Measurements from ENCODE around the gene NDOR1. TPM values are rescaled to one million over a fixed set of nuclear protein-coding genes. Genes with fewer than 3 reads are reported as not detected.

The NDOR1 gene
- total RNA-seq, 4 donors from 2014 or later, result 6.5 to 12.3 (median 8.0) TPM

DNA sequence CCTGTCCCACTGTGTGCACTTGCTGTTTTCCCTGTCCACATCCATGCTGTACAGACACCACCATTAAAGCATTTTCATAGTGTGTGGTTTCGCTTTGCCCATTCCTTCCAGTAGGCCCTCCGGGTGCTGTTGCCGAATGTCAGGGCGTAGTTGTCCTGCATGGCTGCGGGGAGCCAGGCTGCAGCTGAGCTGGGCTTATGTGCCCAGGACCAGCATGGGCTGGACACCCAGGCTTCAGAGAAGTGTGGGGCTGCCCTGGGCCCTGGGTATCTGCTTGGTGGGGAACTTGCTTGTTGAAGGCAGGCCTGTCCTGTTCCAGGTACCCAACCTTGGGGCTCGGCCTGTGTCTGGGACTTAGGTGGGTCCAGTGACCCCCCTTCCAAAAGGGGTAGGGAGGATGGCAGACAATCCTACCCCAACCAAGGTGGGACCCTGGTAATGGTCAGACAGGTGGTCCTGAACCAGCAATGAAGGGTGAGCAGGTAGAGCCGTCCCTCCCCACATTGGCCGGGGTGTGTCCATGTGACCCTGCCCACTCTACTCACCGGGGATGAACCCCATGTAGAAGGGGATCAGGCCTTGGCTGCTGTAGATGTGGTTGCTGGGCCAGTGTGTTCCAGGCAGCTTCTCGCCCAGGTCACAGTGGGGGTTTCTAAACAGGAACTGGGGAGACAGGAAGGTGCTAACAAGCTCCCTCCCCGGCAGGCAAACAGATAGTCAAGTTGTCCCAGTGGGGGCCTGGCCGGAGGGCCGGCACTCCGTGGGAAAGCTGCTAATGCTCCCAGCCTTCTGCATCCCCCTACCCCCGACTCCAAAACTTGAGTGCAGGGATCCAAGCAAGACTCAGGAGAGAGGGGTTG lies 38.4 kb downstream of the NDOR1 start:
- Histone ChIP-seq H3K9me3 (no peaks in the 10 kb centered on the region), H3K4me3 (no peak overlapping the region), H3K27ac (replicated peaks in 1 of 4) (peak overlapping the region in 2 of 4 donors; percentile 5 to 22), H3K27me3 (no peaks in the 10 kb centered on the region), H3K36me3 (peaks cover 13 to 25% (median 19%) of the 10 kb centered on the region in 4 donors), H3K4me1 (peaks cover 39 to 46% (median 45%) of the 10 kb centered on the region in 4 donors)
- intact Hi-C loops (cut with DNase I), result no loop called here
- WGBS, result 89% methylated on average over 6 of the region's 15 CpGs
- TF ChIP-seq POLR2A (IDR thresholded peaks at IDR 0.05; ENCODE audit: low read depth) (no peak), POLR2AphosphoS5 (IDR thresholded peaks at IDR 0.05) (peak in 1 of 2 donors; percentile 19), EP300 (IDR thresholded peaks at IDR 0.05) (no peak)
- TF ChIP-seq, protein P1, sequence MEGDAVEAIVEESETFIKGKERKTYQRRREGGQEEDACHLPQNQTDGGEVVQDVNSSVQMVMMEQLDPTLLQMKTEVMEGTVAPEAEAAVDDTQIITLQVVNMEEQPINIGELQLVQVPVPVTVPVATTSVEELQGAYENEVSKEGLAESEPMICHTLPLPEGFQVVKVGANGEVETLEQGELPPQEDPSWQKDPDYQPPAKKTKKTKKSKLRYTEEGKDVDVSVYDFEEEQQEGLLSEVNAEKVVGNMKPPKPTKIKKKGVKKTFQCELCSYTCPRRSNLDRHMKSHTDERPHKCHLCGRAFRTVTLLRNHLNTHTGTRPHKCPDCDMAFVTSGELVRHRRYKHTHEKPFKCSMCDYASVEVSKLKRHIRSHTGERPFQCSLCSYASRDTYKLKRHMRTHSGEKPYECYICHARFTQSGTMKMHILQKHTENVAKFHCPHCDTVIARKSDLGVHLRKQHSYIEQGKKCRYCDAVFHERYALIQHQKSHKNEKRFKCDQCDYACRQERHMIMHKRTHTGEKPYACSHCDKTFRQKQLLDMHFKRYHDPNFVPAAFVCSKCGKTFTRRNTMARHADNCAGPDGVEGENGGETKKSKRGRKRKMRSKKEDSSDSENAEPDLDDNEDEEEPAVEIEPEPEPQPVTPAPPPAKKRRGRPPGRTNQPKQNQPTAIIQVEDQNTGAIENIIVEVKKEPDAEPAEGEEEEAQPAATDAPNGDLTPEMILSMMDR (IDR thresholded peaks at IDR 0.05), result no peak
- no peak for DNase-seq (ENCODE audit: extremely low spot score)

DNA sequence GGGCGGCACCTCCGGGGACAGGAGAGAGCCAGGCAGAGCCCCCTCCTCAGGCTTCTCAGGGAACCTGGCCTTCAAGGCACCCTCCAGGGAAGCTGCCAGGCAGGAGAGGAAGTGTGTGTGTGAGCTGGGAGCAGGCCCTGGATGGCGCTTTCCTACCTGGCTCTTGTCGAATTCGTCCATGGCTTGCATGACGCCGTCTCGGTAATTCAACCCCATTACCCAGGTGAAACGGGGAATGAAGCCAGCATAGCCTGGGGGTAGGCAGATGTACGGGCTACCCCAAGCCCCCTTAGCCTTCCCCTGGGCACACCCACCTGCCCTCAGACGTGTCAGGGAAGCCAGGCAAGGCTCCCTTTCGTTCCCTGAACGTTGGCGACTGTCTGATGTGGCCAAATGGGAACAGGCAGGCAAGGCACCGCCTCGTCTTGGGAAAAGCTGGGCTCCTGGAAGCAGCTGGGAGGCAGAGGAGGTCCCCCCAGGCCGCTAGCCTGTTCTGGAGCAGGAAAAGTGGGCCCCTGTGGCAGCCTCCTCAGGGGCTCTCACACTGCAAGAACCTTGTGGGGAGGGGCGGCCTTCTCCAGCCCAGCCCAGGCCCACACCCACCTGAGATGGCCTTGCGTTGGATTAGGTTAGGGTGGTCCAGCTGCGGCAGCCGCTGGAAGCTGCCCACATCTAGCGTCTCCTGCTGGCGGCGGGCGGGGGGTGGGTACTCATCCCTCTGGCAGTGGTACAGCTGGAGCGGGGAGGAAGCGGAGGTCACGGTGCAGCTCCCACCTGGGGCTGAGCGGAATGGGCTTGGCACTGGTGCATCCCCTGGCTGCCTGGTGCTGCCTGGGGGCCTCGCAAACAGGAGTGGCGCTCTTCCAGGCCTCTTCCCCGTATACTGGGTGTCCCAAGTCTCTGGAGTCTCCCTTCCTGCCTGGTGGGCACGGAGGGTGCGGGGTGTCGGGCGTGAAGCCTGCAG lies 39.3 kb downstream of the NDOR1 start:
- intact Hi-C loops (cut with DNase I), result no loop called here

DNA sequence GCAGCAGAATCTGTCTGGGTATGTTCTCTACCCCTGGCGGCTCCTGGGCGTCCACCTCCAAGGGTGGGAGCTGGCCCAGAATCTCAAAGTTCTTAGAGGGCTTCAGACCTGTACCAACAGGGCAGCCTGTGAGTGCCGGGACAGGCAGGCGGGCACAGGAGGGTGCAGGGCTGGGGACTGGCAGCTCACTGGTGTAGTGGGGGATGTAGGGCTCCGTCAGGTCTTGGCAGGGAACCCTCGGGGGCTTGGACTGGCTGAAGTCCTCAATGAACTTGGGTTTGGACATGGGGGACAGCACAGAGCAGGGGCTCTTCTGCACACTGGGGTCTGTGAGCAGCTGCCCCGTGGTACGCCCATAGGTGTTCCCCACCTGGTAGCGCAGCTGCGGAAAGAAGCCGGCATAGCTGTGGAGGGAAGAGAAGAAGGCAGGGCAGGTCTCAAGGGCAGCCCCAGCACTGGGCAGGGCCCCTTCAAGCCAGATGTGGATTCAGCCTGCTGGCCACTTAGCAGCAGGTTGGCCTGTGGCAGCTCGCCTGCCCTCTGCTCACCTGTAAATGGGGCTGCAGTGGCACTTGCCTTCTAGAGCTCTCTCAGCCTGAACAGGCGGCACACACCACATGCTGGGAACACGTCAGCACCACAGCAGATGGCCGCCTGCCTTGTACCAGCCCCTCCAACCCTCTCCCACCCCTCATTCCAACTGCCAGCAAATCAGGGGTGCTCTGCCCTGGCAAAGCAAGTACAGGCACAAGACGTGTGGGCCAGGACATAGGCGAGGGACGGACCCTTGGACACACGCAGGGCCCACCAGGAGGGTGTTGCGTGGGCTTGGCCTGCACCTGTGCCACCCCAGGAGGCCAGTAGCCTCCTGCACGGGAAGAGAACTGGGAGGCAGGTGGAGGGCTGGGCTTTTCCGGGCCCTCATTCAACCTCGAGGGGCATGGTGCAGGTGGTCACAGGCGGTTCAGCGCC lies 40.2 kb downstream of the NDOR1 start:
- TF ChIP-seq EP300 (IDR thresholded peaks at IDR 0.05), result no peak
- TF ChIP-seq POLR2A (IDR thresholded peaks at IDR 0.05; ENCODE audit: low read depth), result no peak
- no peak for TF ChIP-seq POLR2AphosphoS5 (IDR thresholded peaks at IDR 0.05)
- TF ChIP-seq, protein P1 (IDR thresholded peaks at IDR 0.05), result no peak
- no peaks in the 10 kb centered on the region for H3K27me3 ChIP-seq
- intact Hi-C loops (cut with DNase I), result no loop called here
- H3K4me1 ChIP-seq, result peaks cover 28 to 37% (median 30%) of the 10 kb centered on the region in 4 donors
- H3K4me3 ChIP-seq, result no peak overlapping the region
- peaks cover 13 to 25% (median 19%) of the 10 kb centered on the region in 4 donors for H3K36me3 ChIP-seq
- H3K27ac ChIP-seq (replicated peaks in 1 of 4), result no peak overlapping the region
- H3K9me3 ChIP-seq, result no peaks in the 10 kb centered on the region
- no peak for DNase-seq (ENCODE audit: extremely low spot score)
- 93% methylated on average over 9 of the region's 25 CpGs for WGBS

More for the DNA sequence above, 39.3 kb downstream of the NDOR1 start:
- Histone ChIP-seq H3K9me3 (no peaks in the 10 kb centered on the region), H3K27me3 (no peaks in the 10 kb centered on the region), H3K27ac (replicated peaks in 1 of 4) (peak overlapping the region in 2 of 4 donors; percentile 5 to 22), H3K4me3 (no peak overlapping the region), H3K36me3 (peaks cover 13 to 25% (median 19%) of the 10 kb centered on the region in 4 donors), H3K4me1 (peaks cover 30 to 37% (median 36%) of the 10 kb centered on the region in 4 donors)
- 68% methylated on average over 22 of the region's 36 CpGs for WGBS
- no peak for DNase-seq (ENCODE audit: extremely low spot score)
- TF ChIP-seq EP300 (IDR thresholded peaks at IDR 0.05) (no peak), POLR2A (IDR thresholded peaks at IDR 0.05; ENCODE audit: low read depth) (no peak), POLR2AphosphoS5 (IDR thresholded peaks at IDR 0.05) (no peak)
- TF ChIP-seq, protein P1 (IDR thresholded peaks at IDR 0.05), result no peak

All from esophagus muscularis mucosa (tissue), 4 donors.